Eye (tissue), 1 donor: ENCODE data around the gene ANK3.

Experiments
- DNase-seq: peaks from one replicate; pipeline ENCODE4 v3.0.0-alpha.2; 2015

The ANK3 gene

DNA sequence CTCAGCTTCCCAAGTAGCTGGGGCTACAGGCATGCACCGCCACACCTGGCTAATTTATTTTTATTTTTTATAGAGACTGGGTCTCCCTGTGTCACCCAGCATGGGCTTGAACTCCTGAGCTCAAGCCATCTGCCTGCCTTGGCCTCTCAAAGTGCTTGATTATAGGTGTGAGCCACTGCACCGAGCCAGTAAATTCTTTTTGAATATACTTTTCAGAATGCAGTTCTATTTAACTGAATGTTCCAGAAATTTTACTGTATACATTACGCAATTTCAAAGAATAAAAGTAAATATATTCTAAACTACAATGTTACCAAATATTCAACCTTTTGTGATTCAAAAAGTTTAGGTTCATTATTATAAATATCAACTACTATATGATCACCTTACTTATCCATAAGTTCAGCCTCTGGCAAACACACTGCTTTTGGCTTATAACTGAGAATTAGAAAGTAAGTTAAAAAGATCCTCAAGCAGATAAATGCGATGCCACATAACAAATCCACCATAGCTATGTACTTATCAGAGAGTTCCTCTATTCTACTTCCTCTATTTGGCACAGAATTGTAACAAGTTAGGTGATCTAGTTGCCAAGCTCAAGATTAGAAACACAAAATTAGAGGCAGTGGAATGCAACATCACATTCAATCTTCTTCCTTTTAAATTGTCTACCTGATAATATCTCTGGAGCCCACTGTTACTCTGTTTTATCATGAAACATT lies 118.2 kb downstream of the ANK3 start:
- no peak for DNase-seq

DNA sequence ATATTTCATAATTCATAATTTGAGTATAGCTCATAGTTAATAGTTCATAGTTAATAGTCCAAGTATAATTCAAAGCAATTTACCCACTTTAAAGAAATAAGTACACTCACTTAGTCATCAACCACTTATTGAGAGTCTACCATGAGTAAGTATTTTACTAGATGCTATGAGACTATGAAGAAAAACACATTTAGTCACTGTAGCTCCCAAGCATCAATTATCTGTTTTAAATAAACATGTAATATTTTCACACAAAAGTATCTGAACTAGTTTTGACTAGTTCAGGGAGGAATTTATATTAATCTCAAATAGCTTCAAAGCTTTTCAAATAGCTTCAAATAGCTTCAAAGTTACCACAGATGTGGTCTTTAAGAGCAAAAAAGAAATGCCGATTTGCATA lies 119.2 kb downstream of the ANK3 start:
- no peak for DNase-seq

DNA sequence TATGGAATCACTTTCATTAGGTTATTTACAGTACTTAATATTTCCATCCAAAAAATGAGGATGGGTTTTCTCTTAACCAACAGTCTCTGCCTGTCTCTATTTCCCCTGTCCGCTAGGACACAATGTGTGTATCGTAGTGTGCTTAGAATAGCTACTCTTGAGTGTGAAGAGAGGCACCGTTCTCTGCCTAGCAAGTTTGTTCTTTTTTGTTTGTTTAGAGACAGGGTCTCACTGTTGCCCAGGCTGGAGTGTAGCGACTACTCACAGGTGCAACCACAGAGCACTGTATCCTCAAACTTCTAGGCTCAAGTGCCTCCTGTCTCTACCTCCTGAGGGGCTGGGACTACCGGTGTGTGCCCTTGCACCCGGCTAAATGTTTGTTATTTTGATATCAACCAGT lies 121.9 kb downstream of the ANK3 start:
- DNase-seq: no peak

DNA sequence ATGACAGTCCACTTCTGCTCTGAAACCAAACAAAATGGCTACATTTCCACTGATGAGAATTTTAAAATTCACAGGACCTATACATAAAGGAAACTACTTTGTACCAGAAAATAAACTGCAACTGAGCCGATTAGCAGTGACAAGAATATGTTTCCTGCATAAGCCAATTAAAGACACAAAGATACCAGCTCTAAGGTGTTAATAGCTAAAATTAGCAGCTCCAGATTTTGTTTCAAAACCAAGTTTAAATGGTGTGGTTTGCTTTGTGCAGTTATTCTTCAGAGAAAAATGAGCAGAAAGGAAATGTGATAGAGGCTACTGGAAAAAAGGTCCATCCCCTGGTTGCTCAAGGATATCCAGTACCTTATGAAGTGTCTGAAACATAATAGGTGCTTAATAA lies 123.2 kb downstream of the ANK3 start:
- no peak for DNase-seq

DNA sequence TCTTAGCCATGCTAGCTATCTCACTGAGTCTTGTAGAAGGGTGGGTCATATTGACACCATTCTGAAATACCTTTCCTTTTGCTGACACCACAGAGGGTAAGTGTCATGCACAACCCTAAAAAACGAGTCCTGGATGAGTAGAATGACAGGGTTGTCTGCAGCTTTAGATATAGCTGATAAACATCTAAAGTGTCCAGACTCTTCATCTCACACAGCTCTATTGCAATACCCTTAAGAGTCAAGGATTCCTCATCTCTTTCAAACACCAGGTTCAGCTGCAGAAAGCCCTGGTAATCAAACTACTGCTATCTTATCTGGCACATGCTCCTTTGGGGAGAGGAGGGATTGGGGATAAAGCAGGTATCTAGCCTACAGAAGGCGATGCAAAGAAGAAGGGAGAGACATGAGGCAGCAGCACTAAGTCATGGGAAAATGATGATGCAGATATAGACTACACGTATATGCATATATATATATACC lies 127.0 kb downstream of the ANK3 start:
- DNase-seq: no peak

DNA sequence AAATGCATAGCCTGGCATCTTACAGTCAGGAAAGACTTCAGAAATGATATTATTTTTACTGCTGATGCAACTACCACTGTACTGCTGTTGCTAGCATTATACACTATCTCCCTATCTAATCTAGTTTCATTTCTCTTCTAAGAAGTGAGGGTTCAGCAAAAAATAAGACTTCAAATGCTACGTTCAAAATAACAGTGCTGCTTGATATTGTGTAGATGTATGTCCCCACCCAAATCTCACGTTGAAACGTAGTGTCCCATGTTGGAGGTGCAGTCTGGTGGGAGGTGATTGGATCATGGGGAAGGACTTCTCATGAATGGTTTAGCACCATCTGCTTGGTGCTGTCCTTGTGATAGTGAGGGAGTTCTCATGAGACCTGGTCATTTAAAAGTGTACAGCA lies 129.4 kb downstream of the ANK3 start:
- DNase-seq: no peak

DNA sequence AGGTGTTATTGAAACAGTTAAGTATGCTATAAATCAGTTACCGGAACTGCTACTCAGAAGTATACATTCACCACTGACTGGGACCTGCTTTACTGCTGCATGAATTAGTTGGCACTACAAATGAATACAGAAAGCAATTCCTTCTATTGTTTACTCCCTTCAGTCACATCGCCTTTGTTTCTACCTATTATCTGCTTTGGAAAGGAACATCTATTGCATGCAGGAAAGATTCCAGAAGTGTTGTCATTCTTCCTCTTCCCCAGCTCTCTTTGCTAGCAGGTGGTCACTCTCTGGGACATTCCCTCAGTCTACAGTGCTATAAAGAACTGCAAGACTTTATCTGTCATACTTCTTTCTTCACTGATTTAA lies 131.3 kb downstream of the ANK3 start:
- DNase-seq: peak; percentile 10

DNA sequence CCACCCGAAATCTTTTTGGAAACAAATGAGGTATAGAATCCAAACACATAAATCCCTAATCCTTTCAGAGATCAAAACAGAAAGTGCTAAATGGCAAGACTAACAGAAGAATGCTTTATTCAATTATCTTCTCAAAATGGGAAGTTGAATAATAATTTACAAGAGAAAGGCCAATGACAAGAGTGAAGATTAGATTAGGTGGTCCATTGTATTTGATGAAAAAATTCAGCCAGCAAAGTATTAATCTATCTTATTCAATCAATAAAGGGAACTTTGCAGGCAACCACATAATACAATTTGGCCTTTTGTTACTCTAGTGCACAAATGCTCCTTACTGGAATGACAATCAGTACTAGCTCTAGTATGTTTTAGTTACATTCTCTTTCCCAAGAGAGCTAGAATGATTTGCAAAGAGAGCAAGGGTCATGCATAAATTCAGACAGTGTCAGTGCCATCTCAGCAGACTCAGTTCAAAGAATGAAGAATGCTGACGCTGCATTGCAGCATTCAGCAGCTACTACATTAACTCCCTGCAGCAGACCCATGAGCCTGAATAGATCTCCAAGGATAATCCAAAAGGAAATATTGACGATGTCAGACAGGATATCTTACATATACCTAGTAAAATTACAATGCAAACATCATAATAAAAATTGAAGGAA lies 131.8 kb downstream of the ANK3 start:
- peak; percentile 42 for DNase-seq

DNA sequence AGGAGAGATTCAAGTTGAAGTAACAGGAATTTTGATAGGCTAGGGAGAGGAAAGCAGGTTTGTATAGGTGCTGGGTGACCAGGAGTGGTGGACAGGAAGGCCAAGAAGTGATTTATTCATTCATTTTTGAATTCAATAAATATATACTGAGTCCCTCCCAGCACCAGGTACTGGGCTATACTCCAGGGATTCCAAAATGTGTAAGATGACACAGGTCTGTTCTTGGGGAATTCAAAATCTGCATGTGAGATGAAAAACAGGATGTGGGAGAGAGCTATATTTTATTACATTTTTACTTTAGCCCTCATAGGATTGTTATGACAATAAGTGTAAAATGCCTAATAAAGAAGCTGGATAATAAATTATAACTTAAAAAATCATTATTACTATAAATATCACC lies 134.9 kb downstream of the ANK3 start:
- no peak for DNase-seq

DNA sequence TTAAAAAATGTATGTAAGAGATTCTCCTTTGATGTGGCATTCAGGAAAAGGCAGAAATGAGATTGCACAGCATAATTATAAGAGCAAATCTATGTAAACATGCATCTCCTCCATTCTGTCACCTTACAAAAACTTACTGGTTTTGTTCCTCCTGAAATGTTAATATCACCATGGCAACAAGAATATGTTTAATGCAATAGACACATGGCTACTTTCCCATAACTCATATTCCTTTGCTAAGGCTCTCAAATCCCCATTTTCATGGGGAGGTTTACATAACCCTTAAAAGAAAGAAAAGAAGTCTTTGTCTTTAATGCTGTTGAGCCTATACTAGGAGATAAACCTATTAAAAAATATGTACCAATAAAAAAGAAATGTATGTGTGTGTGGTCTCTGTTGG lies 136.2 kb downstream of the ANK3 start:
- no peak for DNase-seq

DNA sequence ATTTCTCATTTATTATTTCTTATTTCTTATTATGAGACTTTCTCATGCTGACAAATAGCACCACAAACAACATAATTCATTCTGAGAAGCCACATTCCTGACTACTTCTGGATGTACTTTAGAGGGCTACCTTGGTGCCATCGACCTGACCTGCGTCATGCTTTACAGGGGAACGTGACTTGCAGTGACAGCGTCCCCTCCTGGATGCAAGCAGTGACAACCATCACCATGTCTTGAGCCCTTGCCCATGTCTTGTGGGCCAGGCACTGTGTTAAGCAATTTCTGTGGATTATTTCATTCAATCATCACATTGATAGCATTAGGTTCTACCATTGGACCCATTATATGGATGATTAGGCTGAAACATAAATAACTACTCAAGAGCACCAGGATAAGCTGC lies 137.0 kb downstream of the ANK3 start:
- DNase-seq: no peak

DNA sequence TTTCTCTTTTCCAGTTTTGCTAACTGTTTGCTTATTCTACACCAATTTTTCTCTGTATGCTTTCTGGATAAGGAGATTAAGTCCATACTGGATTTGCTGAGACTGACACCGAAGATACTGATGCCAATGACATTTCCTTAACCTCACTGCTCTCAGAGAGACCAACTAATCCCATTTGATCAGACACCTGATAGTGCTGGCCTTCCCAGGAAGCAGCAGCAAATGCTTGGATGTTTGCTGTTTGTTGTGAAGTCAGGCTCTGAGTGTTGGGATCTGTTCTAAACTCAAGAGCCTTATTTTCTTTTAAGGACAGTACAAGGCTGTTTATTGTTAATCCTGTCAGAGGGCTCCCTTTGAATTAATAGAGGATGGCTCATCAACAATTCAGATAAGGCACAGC lies 143.3 kb downstream of the ANK3 start:
- DNase-seq: no peak

DNA sequence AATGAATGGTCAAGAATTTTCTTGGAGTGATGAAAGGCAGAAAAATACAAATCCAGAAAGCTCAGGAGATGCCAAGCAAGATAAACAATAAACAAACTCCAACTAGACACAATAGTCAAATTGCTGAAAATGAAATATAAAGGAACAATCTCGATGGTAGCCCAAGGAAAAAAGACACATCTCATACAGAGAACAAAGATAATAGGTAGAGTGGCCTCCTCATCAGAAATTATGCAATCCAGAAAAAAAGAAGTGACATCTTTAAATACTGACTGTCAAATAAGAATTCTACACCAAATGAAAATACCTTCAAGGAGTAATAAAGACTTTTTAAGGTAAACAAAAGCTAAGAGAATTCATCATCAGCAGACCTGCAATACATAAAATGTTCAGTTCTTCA lies 150.4 kb downstream of the ANK3 start:
- no peak for DNase-seq

DNA sequence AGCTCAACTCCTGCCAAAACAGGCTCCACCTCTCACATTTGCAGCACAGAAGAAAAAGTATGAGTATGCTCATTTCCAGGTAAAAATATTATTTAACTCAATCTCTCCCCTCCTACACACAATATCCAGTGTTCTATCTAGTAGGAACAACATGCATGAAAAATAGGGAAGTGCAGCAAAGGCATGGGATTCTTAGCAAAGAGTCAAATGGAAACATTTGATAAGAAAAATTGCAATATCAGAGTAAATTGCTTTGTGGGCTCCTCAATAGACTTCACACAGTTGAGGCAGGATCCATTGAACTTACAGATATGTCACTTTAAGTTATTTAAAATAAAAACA lies 150.9 kb downstream of the ANK3 start:
- DNase-seq: no peak

DNA sequence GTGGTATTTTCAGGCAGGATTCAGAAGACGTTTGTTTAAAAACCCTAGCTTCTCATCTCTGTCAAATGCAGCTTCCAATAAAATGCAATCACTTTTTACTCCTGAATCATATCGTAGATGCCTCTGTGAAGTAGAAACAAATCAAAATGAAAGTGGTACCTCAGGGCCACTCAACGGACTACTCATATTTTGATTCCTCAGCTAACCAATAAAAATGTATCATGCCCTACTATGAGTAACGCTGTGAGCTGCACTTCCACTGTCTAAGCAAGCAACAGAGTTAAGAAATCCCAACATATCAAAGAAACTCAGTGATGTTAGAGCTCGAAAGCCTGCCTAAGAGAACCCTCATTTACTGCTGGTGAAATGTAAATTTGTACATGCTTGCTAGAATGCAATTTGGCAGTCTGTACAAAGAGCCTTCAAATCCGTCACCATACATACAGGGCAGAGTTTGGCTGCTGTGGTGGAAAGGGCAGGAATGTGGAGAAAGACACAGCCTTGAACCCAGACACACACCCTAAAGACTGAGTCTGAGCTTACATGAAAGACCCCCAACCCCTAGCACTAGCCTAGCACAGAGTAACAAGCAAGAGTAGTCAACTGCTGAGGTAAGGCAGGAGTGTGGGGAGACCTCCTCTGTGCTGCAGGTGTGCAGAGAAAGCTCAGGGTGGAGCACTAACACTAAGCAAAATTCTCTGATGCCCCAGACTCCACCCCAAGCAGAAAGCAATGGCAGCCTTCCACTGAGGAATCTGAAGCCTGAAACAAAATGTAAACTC lies 151.5 kb downstream of the ANK3 start:
- peak; percentile 29 for DNase-seq

DNA sequence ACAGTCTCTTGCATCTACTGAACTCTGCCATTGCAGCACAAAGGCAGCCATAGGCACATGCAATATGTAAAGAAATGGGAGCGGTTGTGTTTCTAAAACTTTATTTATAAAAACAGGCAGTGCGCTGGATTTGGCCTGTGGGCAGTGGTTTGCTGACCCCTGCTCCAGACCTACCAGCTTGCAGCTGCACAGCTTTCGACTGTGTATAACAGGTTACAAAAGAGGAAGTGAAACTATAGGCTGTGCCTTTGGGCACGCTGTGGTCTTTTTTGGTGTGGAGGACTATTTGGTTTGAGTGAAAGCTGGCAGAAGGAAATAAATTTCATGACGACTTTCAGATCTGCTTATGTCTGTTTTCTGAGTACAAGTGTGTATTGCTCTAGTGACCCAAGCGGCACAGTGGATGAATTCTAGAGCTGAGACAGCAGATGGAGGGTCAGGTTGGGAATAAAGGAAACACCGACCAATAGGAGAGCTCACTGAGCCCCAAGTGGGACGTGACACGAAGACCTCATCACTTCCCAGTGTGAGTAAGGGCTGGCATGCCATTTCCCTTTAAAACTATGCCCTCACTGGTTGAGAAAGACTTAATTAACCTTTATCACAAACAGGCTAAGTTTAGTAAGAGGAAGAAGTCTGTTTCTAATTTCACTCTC lies 152.7 kb downstream of the ANK3 start:
- DNase-seq: no peak

DNA sequence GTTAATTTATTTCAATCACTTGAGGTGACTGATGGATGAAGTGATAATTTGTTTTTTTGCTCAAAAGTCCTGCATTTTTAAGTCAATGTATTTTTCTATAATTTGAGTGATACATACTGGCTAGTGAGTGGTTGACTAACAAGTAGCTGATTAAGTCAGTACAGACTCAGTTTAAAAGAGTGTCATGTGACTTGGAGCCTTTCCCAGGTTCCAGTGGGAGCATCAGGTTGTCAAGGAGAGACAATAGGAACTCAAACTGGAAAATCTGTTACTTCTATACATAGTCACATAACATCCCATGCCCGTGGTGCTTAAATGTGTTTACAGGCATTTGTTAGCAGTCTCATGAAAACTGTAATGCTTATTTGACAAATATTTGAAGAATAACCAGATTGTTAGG lies 154.7 kb downstream of the ANK3 start:
- DNase-seq: no peak

DNA sequence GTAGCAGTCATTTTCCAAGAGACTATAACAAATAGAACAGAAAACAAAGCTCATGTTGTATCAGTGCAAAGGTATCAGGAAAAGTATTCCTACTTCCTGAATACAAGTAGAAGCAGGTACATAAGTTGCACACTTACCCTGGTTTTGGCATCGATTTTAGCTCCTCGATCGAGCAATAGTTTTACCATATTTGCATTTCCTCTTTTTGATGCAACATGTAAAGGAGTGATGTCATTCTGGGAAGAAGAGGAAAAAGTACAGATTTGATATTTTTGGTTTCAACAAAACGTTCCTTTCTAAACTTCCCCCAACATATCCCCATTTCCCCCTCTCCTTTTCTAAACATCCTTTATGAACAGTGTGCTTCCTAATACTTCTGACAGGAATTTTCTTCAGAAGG lies 155.1 kb downstream of the ANK3 start:
- DNase-seq: no peak

DNA sequence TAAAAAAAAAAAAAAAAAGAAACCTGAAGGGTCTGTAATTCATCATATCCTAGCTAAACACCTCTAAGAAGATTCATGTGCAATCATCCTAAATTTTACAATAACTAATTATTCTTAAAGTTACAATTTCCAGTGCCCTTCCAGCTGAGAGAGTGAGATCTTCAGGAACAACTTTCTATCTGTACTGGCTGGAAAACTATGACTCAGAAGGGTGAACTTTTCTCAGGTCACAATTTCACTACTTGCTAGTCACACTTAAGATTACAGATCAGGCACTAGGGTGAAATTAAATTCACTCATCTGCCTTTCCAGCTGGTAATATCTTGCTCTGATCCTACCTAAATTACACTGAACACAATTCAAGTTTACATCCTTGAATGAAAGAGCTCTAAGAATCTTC lies 158.8 kb downstream of the ANK3 start:
- no peak for DNase-seq

DNA sequence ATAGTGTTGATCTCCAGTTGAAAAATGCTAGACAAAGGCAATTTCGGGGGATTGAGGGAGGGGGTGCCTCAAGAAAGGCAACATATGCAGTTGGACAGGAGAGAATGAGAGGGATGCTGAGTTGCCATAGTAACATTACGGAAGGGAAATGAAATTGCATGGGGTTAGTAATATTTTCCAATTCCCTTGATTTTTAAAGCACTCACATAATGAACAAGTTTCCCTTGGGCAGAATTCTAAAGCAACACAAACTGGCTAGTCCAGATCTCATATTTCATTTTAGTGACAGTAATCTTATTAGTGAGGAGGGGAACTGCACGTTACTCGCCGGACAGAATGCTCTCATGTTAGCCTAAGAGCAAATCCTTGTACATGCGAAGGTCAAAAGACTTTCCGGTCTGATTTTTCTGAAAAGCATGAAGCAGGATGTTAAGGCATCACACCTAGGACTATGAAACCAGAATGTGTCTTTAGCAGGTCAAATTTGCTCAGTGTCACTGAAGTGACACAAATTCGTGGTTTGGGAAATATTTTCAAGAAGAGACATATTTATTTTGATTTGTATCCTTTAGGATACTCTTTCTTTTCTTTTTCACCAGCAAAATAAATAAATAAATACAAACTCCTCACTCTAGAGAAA lies 165.5 kb downstream of the ANK3 start:
- peak; percentile 61 for DNase-seq

DNA sequence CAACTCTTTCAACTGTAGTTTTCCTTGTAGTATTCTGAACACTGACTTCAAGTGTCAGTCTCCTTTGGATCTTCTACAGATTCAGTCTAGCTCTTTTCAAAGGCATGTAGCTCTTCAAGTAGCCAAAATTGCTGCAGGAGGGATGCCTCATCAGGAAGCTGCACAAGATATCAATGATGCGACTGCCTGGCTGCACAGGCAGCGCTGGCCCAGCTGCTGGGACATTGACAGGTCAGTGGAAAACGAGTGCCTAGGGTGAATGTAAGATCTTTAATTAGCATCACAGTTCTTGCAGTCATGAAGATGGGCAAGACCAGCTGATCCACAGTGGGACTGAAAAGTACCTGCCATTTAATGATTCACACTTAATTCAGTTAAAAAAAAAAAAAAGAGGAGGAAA lies 167.6 kb downstream of the ANK3 start:
- DNase-seq: no peak

DNA sequence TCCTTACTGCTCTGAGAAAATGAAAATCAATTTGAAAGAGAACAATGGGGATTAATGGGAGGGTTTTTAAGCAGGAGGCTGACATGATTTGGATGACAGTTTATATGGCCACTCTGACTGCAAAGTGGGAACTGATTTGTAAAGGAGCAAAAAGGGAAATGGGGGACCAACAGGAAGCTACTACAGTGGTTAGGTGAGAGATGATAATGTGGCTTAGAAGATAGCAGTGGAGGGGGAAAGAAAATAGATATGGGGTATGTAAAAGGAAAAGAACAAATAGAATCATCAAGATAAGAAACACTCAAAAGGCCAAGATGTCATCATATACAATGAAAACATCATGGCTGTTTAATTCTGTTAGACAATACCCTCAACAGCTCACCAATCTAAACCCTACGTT lies 177.5 kb downstream of the ANK3 start:
- no peak for DNase-seq

DNA sequence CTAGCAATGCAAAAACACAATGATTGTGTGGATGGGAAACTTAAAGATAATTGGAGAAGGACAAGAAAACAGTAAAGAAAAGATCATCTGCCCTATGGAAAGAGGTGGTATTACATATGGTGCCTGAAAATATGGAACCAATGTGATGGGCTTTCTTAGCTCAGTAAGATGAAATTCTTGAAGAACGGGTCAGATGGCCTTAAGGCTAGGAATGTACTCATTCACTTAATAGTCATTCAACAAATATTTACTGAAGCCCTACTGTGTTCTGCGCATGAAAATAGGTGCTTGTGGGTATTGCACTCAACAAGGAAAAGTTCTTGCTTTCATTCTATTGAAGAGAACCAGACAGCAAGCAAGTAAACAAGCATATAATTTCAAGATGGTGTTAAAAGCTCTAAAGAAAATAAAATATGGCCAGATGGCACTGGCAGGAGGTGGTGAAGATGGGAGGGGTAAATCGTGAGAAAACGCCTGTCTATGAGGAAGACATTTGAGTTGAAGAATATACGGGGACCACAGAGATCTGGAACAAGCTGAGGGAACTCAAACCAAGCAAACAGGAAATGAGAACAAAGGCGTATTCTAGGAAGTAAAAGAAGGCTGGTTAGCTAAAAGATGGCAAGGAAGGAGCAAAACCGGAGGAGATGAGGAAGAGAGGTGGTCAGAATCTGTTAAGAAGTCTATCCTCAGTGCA lies 179.7 kb downstream of the ANK3 start:
- DNase-seq: no peak
